Activated naive CD8-positive, alpha-beta T cell treated with anti-CD3 and anti-CD28 coated beads, Interleukin-2, amount 10 ng/mL, durations not matched to agents 7 days and 5 days (primary cell): ENCODE data around the gene SLC5A10. TPM values are rescaled to one million over a fixed set of nuclear protein-coding genes. Genes with fewer than 3 reads are reported as not detected.
"Not testable (repeated sequence)": the region's sequence is repeated elsewhere in the genome, so short reads cannot be mapped to it uniquely, and the experiment has no call there.

Experiments
- ATAC-seq: fragments of 150-1000 bp; cut with Tn5 transposase; one replicate; pipeline ENCODE4 v1.10.0; 2021; ENCODE audit warnings: low read depth, moderate library complexity
- POLR2A ChIA-PET: fragments of 350-600 bp; sonication (Branson Sonifier 250); formaldehyde crosslinking; loops from one replicate; lab custom pipeline; 2021; ENCODE audit warnings: antibody characterized with exemption; lab: Charles Lee
- DNase-seq: peaks from one replicate; pipeline ENCODE4 v3.0.0; 2021
- H3K27ac Mint-ChIP-seq: one replicate; pipeline ENCODE4 v1.8.0; 2022; ENCODE audit warnings: mild to moderate bottlenecking, mixed read lengths
- H3K27me3 Mint-ChIP-seq: one replicate; pipeline ENCODE4 v1.8.0; 2022; ENCODE audit warnings: mild to moderate bottlenecking, moderate library complexity, mixed read lengths
- H3K36me3 Mint-ChIP-seq: one replicate; pipeline ENCODE4 v1.8.0; 2021; ENCODE audit warnings: mild to moderate bottlenecking, mixed read lengths
- H3K4me1 Mint-ChIP-seq: one replicate; pipeline ENCODE4 v1.8.0; 2021; ENCODE audit warnings: mixed read lengths
- H3K4me3 Mint-ChIP-seq: one replicate; pipeline ENCODE4 v1.8.0; 2022; ENCODE audit warnings: mild to moderate bottlenecking, moderate library complexity, mixed read lengths
- H3K9me3 Mint-ChIP-seq: one replicate; pipeline ENCODE4 v1.8.0; 2021; ENCODE audit warnings: mixed read lengths
- total RNA-seq, 2 experiments: library from RNA; stranded (reverse); gene quantifications; one replicate each; pipeline ENCODE4 v1.2.3, GENCODE V29; 2021

SLC5A10 gene
- not detected for total RNA-seq

- POLR2A ChIA-PET = interaction anchor here (0.6 to 0.7 kb wide), 2 partner anchors 13 to 1876 kb away, joined by 3 to 5 read pairs; no protein-coding TSS in a partner anchor
- Mint-ChIP-seq H3K27ac (no peak within 1 kb of the TSS), H3K4me1 (peaks cover 17% of the 10 kb centered on the region), H3K27me3 (no peaks in the 10 kb centered on the region), H3K9me3 (no peaks in the 10 kb centered on the region), H3K4me3 (no peak within 1 kb of the TSS), H3K36me3 (no peaks in the 10 kb centered on the region)
- ATAC-seq = no peak
- no peak for DNase-seq
Observed at GRCh38 chr17:18951941-18952842, at the start of gene SLC5A10. Gene SLC5A10 (plus strand): TSS chr17:18952165. CDS start chr17:18952206, 41 bp downstream.

GRCh38 chr17:18904482-18904881 is 47.5 kb upstream of the SLC5A10 start:
- no peak overlapping the region for H3K27ac Mint-ChIP-seq
- peaks cover 32% of the 10 kb centered on the region for H3K4me1 Mint-ChIP-seq
- DNase-seq (no peak), ATAC-seq (no peak)
- peaks cover 1% of the 10 kb centered on the region for H3K9me3 Mint-ChIP-seq
- POLR2A ChIA-PET = no interaction called here
- peaks cover 47% of the 10 kb centered on the region for H3K36me3 Mint-ChIP-seq
- H3K27me3 Mint-ChIP-seq = no peaks in the 10 kb centered on the region
- H3K4me3 Mint-ChIP-seq = no peak overlapping the region

GRCh38 chr17:18905226-18905625 is 46.7 kb upstream of the SLC5A10 start:
- Mint-ChIP-seq H3K36me3 (peaks cover 42% of the 10 kb centered on the region), H3K4me3 (no peak overlapping the region), H3K4me1 (peaks cover 28% of the 10 kb centered on the region), H3K9me3 (peaks cover under 1% of the 10 kb centered on the region), H3K27me3 (no peaks in the 10 kb centered on the region), H3K27ac (no peak overlapping the region)
- DNase-seq (no peak), ATAC-seq (no peak)
- POLR2A ChIA-PET = no interaction called here

GRCh38 chr17:18910326-18910725 is 41.6 kb upstream of the SLC5A10 start:
- POLR2A ChIA-PET = no interaction called here
- no peak for ATAC-seq
- Mint-ChIP-seq H3K36me3 (peaks cover 39% of the 10 kb centered on the region), H3K4me3 (no peak overlapping the region), H3K27ac (no peak overlapping the region), H3K27me3 (no peaks in the 10 kb centered on the region), H3K9me3 (no peaks in the 10 kb centered on the region), H3K4me1 (peaks cover 2% of the 10 kb centered on the region)
- DNase-seq = no peak

GRCh38 chr17:18910881-18911280 is 41.1 kb upstream of the SLC5A10 start:
- H3K4me1 Mint-ChIP-seq = peaks cover 2% of the 10 kb centered on the region
- no peak overlapping the region for H3K27ac Mint-ChIP-seq
- POLR2A ChIA-PET = no interaction called here
- no peak for DNase-seq
- H3K36me3 Mint-ChIP-seq = peaks cover 43% of the 10 kb centered on the region
- H3K4me3 Mint-ChIP-seq = no peak overlapping the region
- ATAC-seq = no peak
- no peaks in the 10 kb centered on the region for H3K9me3 Mint-ChIP-seq
- no peaks in the 10 kb centered on the region for H3K27me3 Mint-ChIP-seq

GRCh38 chr17:18916816-18917500 is 35.0 kb upstream of the SLC5A10 start:
- Mint-ChIP-seq H3K27me3 (no peaks in the 10 kb centered on the region), H3K9me3 (no peaks in the 10 kb centered on the region), H3K27ac (no peak overlapping the region), H3K4me3 (no peak overlapping the region), H3K36me3 (peaks cover 47% of the 10 kb centered on the region), H3K4me1 (peaks cover 20% of the 10 kb centered on the region)
- POLR2A ChIA-PET = no interaction called here
- DNase-seq (no peak), ATAC-seq (no peak)

- no peaks in the 10 kb centered on the region for H3K9me3 Mint-ChIP-seq
- H3K27ac Mint-ChIP-seq = no peak overlapping the region
- H3K4me3 Mint-ChIP-seq = no peak overlapping the region
- POLR2A ChIA-PET = no interaction called here
- H3K27me3 Mint-ChIP-seq = no peaks in the 10 kb centered on the region
- ATAC-seq (no peak), DNase-seq (no peak)
- peaks cover 24% of the 10 kb centered on the region for H3K4me1 Mint-ChIP-seq
- H3K36me3 Mint-ChIP-seq = peaks cover 47% of the 10 kb centered on the region
Observed at GRCh38 chr17:18917506-18918032, 34.4 kb upstream of the SLC5A10 start.

GRCh38 chr17:18919963-18920362 is 32.0 kb upstream of the SLC5A10 start:
- Mint-ChIP-seq H3K4me1 (peaks cover 32% of the 10 kb centered on the region), H3K9me3 (no peaks in the 10 kb centered on the region), H3K36me3 (peaks cover 42% of the 10 kb centered on the region), H3K27me3 (no peaks in the 10 kb centered on the region), H3K4me3 (no peak overlapping the region), H3K27ac (peak overlapping the region; percentile 70)
- DNase-seq (no peak), ATAC-seq (peak; percentile 14)
- POLR2A ChIA-PET = no interaction called here

GRCh38 chr17:18920911-18921441 is 31.0 kb upstream of the SLC5A10 start:
- Mint-ChIP-seq H3K9me3 (no peaks in the 10 kb centered on the region), H3K4me3 (peak overlapping the region; percentile 32), H3K36me3 (peaks cover 41% of the 10 kb centered on the region), H3K27me3 (no peaks in the 10 kb centered on the region), H3K27ac (peak overlapping the region; percentile 67), H3K4me1 (peaks cover 40% of the 10 kb centered on the region)
- POLR2A ChIA-PET = no interaction called here
- ATAC-seq (peak; percentile 47), DNase-seq (no peak)

GRCh38 chr17:18921485-18921884 is 30.5 kb upstream of the SLC5A10 start:
- H3K27ac Mint-ChIP-seq = peak overlapping the region; percentile 67
- H3K4me3 Mint-ChIP-seq = peak overlapping the region; percentile 32
- no peak for ATAC-seq
- H3K9me3 Mint-ChIP-seq = no peaks in the 10 kb centered on the region
- DNase-seq = no peak
- H3K27me3 Mint-ChIP-seq = no peaks in the 10 kb centered on the region
- POLR2A ChIA-PET = no interaction called here
- H3K4me1 Mint-ChIP-seq = peaks cover 42% of the 10 kb centered on the region
- peaks cover 38% of the 10 kb centered on the region for H3K36me3 Mint-ChIP-seq

GRCh38 chr17:18921912-18922451 is 30.0 kb upstream of the SLC5A10 start:
- no peak for DNase-seq
- POLR2A ChIA-PET = no interaction called here
- Mint-ChIP-seq H3K4me3 (peak overlapping the region; percentile 32), H3K27me3 (no peaks in the 10 kb centered on the region), H3K36me3 (peaks cover 36% of the 10 kb centered on the region), H3K9me3 (no peaks in the 10 kb centered on the region), H3K27ac (peak overlapping the region; percentile 67), H3K4me1 (peaks cover 45% of the 10 kb centered on the region)
- ATAC-seq = no peak

GRCh38 chr17:18922596-18922995 is 29.4 kb upstream of the SLC5A10 start:
- H3K27ac Mint-ChIP-seq, ATAC-seq, H3K27me3 Mint-ChIP-seq, POLR2A ChIA-PET, H3K9me3 Mint-ChIP-seq, H3K4me3 Mint-ChIP-seq, DNase-seq: not testable (repeated sequence)
- peaks cover 40% of the 10 kb centered on the region for H3K36me3 Mint-ChIP-seq
- peaks cover 45% of the 10 kb centered on the region for H3K4me1 Mint-ChIP-seq

GRCh38 chr17:18925187-18925586 is 26.8 kb upstream of the SLC5A10 start:
- Mint-ChIP-seq H3K9me3 (no peaks in the 10 kb centered on the region), H3K4me1 (peaks cover 39% of the 10 kb centered on the region), H3K4me3 (no peak overlapping the region), H3K27me3 (no peaks in the 10 kb centered on the region), H3K27ac (peak overlapping the region; percentile 27), H3K36me3 (peaks cover 47% of the 10 kb centered on the region)
- POLR2A ChIA-PET = interaction anchor here (1.8 kb wide), 1 partner anchor 68 kb away, joined by 5 read pairs; the partner anchor contains the start of gene PRPSAP2
- DNase-seq (no peak), ATAC-seq (peak; percentile 37)
